GM21360 (cell line): ENCODE results near the gene TMEM186.
"Not testable (repeated sequence)": the region's sequence is repeated elsewhere in the genome, so short reads cannot be mapped to it uniquely, and the experiment has no call there.

Experiments used
- ATAC-seq: cut with Tn5 transposase; IDR thresholded peaks from one replicate; pipeline ENCODE4 v1.9.1; 2021; ENCODE audit warnings: mild to moderate bottlenecking, moderate library complexity; ENCODE audit not compliant: unreplicated experiment

TMEM186 gene

GRCh38 chr16:8812162-8812843 lies 14.9 kb upstream of the TMEM186 start:
- no peak for ATAC-seq

DNA sequence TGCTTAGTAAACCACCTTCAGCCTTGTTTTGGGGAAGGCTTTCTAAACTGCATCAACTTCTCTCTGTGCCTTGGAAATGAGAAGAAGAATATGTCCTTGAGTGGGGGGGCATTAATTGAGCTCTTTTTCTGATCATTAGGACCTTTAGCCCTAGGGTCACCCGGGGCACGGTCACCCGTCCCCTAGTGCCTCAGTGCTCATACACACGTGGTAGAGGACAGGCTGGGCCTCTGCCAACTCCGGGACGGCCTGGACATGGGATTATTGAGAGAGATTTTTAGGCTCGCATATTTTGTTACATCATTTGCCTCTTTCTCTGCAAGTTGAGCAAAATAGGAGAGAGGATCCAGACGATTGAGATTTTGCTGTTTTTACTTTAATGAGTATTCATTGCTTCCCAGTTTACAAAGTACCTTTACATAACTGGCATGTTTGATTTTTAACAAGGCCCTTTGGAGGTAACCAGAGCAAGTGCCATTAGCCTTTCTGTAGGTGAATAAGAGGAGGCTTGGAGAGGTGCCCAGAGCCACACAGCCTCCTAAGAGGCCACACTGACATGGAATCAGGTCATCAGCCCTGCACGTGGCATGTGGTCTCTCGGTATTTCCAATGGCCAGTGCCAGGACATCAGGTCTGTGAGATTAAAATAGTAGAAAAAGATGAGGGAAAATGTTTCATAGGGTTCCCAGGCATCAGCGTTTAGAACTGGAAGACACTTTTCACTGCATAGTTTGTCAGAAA lies 11.3 kb upstream of the TMEM186 start:
- no peak for ATAC-seq

DNA sequence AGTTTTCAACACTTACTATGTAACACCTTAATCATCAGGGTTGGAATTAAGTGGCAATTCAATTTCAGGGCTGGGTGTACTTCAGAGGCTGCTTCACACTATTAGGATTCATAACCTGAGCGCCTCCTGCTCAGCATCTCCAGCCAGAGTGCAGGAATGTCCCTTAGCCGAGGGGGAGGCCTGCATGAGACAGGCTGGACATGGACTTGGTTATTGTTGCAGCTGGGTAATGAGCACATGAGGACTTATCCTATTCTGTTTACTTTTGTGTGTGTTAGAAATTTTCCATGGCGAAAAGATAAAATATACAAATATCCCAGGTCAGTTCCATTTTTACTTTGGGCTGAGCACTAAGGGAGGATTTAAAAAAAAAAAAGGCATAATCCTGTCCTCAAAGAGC lies 10.6 kb upstream of the TMEM186 start:
- ATAC-seq, result no peak

- ATAC-seq, result no peak
These were observed 9.8 kb upstream of the TMEM186 start for GRCh38 chr16:8807189-8807588.

DNA sequence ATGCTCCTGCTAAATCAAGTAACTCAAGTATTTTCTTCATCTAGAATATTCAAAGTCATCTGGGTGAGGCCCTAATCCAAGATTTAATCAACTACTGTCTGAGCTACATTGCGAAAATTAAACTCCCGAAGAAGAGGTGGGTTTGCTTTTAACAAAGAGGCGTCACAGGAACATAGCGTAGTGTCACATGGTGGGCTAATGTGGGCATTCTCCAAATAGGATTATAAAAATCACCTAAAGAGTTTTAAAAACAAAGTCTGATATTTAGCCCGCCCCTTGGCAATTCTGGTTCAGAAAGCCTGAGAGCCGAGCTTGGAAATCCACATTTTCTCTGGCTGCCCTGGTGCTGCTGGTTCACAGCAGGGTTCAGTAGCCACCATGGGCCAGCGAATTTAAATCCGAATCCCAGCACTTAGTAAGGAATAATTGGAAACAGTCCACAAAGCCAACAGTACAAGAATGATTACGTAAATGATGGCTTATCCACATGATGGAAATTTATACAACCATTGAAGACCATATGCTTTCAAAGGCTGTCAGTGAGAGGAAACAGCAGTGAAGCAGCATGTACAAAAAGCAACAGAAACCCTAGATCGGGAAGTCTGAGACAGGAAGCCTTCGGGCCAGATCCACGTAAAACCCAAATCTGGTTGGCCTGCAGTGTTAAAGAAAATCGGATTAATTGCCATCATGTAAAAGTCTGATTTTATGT lies 9.0 kb upstream of the TMEM186 start:
- ATAC-seq, result no peak

DNA sequence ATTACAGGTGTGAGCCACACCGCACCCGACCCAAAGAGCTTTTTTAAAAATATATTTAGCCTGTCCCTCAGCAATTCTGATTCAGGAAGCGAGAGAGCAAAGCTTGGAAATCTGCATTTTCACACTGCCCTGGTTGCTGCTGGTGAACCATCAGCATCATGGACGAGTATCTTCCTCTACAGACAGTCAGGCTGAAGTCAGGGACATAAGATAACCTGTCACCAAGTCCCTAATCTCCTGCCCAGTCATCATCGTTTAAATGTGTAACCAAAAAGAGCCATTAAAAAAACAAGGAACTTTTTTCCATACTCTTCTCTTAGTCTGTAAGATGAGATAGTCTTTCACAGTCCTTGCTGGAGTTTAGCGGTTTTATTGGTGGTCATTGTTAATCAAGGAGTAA lies 6.9 kb upstream of the TMEM186 start:
- ATAC-seq, result no peak

- ATAC-seq, result not testable (repeated sequence)
These were observed 6.3 kb upstream of the TMEM186 start for GRCh38 chr16:8803733-8804132.

DNA sequence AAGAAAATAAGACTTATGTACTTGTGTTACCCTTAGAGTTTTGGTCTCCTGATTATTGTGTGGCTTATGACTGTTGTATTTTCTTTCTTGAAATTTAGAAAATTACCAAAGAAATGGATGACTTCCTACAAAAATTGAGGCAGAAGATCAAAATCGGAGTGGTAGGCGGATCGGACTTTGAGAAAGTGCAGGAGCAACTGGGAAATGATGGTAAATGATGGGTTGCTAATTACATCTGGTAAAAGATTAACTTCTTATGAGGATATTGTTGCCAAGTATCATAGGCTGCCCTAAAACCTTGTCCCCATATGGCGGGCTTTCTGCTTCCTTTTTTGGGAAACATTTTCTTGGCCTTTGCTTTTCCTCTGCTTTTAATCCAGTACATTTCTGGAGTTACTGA lies 4.3 kb upstream of the TMEM186 start:
- no peak for ATAC-seq

DNA sequence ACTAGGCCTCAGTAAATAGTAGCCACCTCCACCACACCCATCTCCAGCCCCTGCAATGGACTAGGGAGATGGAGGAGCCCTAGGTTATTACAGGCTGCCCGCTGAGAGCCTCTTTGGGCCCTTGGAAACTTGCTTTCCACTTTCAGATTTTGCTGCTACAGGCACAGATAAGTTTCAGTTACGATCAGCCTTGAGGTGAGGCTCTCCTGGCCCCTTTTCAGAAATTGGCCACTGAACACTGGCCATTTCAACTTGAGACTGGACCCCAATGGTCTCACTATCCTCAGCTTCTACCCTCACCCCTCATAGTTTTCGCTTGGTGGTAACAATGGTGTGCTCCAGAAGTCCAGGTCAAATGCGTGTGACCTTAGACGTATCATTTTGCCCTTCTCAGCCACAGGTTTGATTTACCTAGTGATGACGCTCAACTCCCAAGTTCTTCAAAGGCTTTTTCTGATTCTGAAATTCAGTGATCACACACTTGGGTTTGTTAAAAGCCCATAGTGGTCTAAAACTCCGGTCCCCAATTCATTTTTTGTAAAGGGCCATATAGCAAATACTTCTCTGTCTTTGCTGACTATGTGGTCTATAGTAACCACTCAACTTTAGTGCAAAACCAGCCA lies 1.2 kb upstream of the TMEM186 start:
- ATAC-seq, result no peak

DNA sequence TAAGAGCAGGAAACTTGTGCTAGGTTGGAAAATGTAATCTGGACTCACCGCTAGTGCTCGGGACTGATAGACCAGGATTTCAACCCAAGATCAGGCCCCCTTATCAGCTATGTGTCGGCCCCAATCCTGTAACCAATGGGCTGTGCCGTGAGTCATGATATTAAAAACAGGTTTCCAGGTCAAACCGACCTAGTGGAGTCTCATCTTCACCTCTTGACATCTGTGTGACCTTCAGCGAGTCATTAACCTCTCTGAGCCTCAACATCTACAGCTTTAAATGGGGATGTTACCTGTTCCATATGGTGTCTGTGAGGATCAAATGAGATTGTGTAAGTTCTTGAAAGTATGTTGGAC lies 712 bp upstream of the TMEM186 start:
- ATAC-seq, result no peak

- ATAC-seq, result peak; percentile 2
These were observed 723 bp downstream of the TMEM186 start for GRCh38 chr16:8796469-8797363.

- no peak for ATAC-seq
These were observed 1.6 kb downstream of the TMEM186 start for GRCh38 chr16:8795818-8796217.

DNA sequence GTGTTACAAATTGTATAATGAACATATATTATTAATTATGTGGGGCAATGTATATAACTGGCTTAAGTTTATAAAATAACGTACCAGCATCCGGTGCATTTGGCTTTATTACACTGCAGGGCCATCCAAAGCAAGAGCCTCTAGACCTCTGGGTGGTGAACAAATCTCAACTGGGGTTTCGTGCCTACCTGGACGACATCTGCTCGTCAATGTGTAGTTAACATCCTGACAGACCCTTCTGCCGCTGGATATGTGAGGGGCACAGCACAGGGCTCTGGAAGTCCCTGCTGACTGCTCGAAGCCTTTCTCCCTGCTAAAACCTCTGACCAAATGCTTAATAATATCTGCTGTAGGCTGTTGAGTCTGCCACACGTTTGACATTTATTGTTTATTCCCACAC lies 2.3 kb downstream of the TMEM186 start:
- ATAC-seq, result no peak

GRCh38 chr16:8788578-8789172 lies 8.8 kb downstream of the TMEM186 start:
- ATAC-seq, result no peak

DNA sequence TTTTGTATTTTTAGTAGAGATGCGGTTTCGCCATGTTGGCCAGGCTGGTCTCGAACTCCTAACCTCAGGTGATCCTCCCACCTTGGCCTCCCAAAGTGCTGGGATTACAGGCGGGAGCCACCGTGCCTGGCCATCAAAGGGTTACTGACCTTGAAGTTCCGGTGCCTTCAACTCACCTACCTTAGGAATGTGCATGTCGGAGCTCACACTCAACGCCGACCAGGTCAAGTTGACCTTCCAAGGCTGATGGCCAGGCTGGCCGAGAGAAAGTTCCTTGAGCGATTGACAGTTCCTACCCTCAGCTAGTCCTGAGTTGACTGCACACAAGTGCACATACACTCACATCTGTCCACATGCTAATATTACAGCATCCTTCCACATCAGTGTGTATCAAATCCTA lies 11.1 kb downstream of the TMEM186 start:
- ATAC-seq, result not testable (repeated sequence)

DNA sequence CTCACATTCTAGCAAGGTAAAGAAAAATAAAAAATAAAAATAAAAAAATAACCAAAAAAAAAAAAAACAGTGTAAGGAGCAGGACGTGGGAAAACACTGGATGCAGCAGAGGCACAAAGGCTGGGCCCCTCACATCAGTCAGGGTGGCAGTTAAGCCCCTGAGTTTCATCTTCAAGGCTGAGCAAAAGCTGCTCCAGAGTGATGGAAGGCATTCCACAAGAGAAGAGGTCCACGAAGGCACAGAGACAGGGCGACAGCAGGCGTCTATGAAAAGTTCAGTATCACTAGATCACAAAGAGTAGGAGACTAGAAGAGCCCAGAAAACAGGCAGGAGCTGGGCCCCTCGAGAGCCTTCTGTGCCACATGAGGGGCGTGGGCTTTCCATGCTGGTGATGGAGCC lies 12.0 kb downstream of the TMEM186 start:
- ATAC-seq, result no peak

DNA sequence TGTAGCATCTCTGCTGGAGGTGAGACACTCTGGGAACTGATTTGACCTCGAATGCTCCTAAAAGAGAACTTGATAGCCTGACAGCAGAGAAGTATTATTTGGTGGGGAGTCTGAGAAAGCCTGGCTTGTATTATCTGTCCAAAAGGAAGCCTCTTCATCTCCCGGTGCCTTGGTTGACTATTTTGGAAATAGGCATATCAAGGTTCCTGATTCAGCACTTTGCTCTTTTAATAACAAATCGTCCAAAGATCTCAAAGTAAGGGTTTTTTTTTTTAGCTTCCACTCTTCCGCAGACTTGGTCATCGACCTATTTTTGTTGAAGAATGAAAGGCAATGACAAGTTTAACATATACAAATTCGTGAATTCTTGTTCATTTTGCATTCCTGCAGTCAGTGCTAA lies 14.8 kb downstream of the TMEM186 start:
- ATAC-seq, result no peak

- no peak for ATAC-seq
These were observed 15.6 kb downstream of the TMEM186 start for GRCh38 chr16:8781797-8782196.

GRCh38 chr16:8777217-8777616 lies 20.2 kb downstream of the TMEM186 start:
- no peak for ATAC-seq

GRCh38 chr16:8776129-8776584 lies 21.3 kb downstream of the TMEM186 start:
- no peak for ATAC-seq
